A549 (cell line): ENCODE data around the gene OR10H2. TPM values are rescaled to one million over a fixed set of nuclear protein-coding genes. Genes with fewer than 3 reads are reported as not detected.

Source experiments
- ATAC-seq, 2 experiments: fragments of 200-7000 bp in 1 of 2; fragments of >200 bp in 1 of 2; cut with Nextera tagmentation in 1 of 2; cut with Tn5 transposase in 1 of 2; 3 replicates each; pipeline versions ENCODE4 v1.8.0 to v1.9.1; 2018 to 2020; ENCODE audit warnings: mild to moderate bottlenecking in 1 of 2, moderate library complexity in 1 of 2
- CTCF ChIA-PET: fragments of 300-600 bp; sonication (Branson Sonifier 250); formaldehyde crosslinking; extraction: SDS; loops from one replicate; lab custom pipeline; 2021; ENCODE audit warnings: antibody characterized with exemption, inconsistent platforms; lab: Yijun Ruan, JAX
- POLR2A ChIA-PET: fragments of 350-600 bp; formaldehyde crosslinking; extraction: SDS; loops from one replicate; lab custom pipeline; 2021; ENCODE audit warnings: antibody characterized with exemption, inconsistent platforms; lab: Yijun Ruan, JAX
- DNase-seq, 2 experiments: peaks; one replicate each; pipeline versions ENCODE4 v3.0.0 to v3.0.0-alpha.2; 2011 to 2016; ENCODE audit warnings: low read depth in 1 of 2, low spot score in 1 of 2
- FAIRE-seq: peaks from 2 replicates; lab custom pipeline; 2011; peaks lifted over from hg19 to GRCh38; lab: Jason Lieb, UNC
- H3K27ac ChIP-seq, 2 experiments: fragments of >200 bp; sonication (Bioruptor Twin); formaldehyde crosslinking; 3 replicates each; pipeline ENCODE4 v1.5.1; 2016 to 2017
- H3K4me1 ChIP-seq: fragments of >200 bp; sonication (Bioruptor Twin); formaldehyde crosslinking; 3 replicates; pipeline ENCODE4 v1.6.1; 2016
- H3K4me2 ChIP-seq: fragments of >200 bp; sonication (Bioruptor Twin); formaldehyde crosslinking; 3 replicates; pipeline ENCODE4 v1.6.1; 2016
- H3K4me3 ChIP-seq: fragments of >200 bp; sonication (Bioruptor Twin); formaldehyde crosslinking; 3 replicates; pipeline ENCODE4 v1.5.1; 2016
- H3K9me3 ChIP-seq: fragments of >200 bp; sonication (Bioruptor Twin); formaldehyde crosslinking; 3 replicates; pipeline ENCODE4 v1.6.1; 2016
- BHLHE40 ChIP-seq: IDR thresholded peaks from 2 replicates; pipeline ENCODE4 v1.6.1; 2012; ENCODE audit warnings: low read depth, low read length, inconsistent platforms
- CBX8 ChIP-seq: fragments of 200-600 bp; sonication (generic); IDR thresholded peaks from 2 replicates; pipeline ENCODE4 v1.6.1; 2016
- CHD2 ChIP-seq: fragments of 150-350 bp; IDR thresholded peaks from 2 replicates; pipeline ENCODE4 v1.6.1; 2014; ENCODE audit warnings: low read length; ENCODE audit not compliant: partially characterized antibody
- ESRRA ChIP-seq: fragments of 150-350 bp; IDR thresholded peaks from 2 replicates; pipeline ENCODE4 v1.6.1; 2014; ENCODE audit warnings: mild to moderate bottlenecking, low read length, borderline replicate concordance
- FOSB ChIP-seq: fragments of 250-450 bp; sonication (Bioruptor Pico); IDR thresholded peaks from 2 replicates; pipeline ENCODE4 v1.5.0; 2020; ENCODE audit warnings: mild to moderate bottlenecking, moderate library complexity
- FOXS1 ChIP-seq: fragments of 250-450 bp; sonication (Bioruptor Pico); IDR thresholded peaks from 2 replicates; pipeline ENCODE4 v1.5.0; 2020; ENCODE audit warnings: mild to moderate bottlenecking, moderate library complexity
- HOXB5 ChIP-seq: fragments of 250-450 bp; sonication (Bioruptor Pico); IDR thresholded peaks from 2 replicates; pipeline ENCODE4 v1.5.0; 2020; ENCODE audit warnings: mild to moderate bottlenecking, moderate library complexity
- JUN ChIP-seq, 2 experiments: fragments of >200 bp; sonication (Bioruptor Twin); formaldehyde crosslinking; IDR thresholded peaks; 2 replicates in 1 of 2; 3 replicates in 1 of 2; pipeline ENCODE4 v1.6.1; 2016 to 2017
- JUNB ChIP-seq: fragments of >200 bp; sonication (Bioruptor Twin); formaldehyde crosslinking; IDR thresholded peaks from 2 replicates; pipeline ENCODE4 v1.6.1; 2016
- KDM5A ChIP-seq: fragments of 200-600 bp; sonication (generic); IDR thresholded peaks from 2 replicates; pipeline ENCODE4 v1.6.1; 2016; ENCODE audit warnings: antibody characterized with exemption, mild to moderate bottlenecking
- MAFK ChIP-seq: fragments of 450-650 bp; IDR thresholded peaks from 2 replicates; pipeline ENCODE4 v1.6.1; 2014; ENCODE audit not compliant: partially characterized antibody
- MYC ChIP-seq: IDR thresholded peaks from 2 replicates; pipeline ENCODE4 v1.6.1; 2012; ENCODE audit warnings: mild to moderate bottlenecking, inconsistent platforms, low read length, improper control_type of control experiment, borderline replicate concordance
- NFE2L2 ChIP-seq: fragments of 150-350 bp; conservative IDR thresholded peaks from 2 replicates; pipeline ENCODE4 v1.6.1; 2014; ENCODE audit warnings: low read length
- NPAS2 ChIP-seq: fragments of 250-450 bp; sonication (Bioruptor Pico); IDR thresholded peaks from 2 replicates; pipeline ENCODE4 v1.8.0; 2022; ENCODE audit warnings: mild to moderate bottlenecking, moderate library complexity, borderline replicate concordance
- NR3C1 ChIP-seq: fragments of >200 bp; sonication (Bioruptor Twin); formaldehyde crosslinking; IDR thresholded peaks from 3 replicates; pipeline ENCODE4 v1.6.1; 2017
- POLR2A ChIP-seq: IDR thresholded peaks from 2 replicates; pipeline ENCODE4 v1.6.1; 2012; ENCODE audit warnings: mild to moderate bottlenecking, low read length
- RAD21 ChIP-seq, 2 experiments: fragments of >200 bp in 1 of 2; sonication (Bioruptor Twin) in 1 of 2; formaldehyde crosslinking in 1 of 2; IDR thresholded peaks in 1 of 2; conservative IDR thresholded peaks in 1 of 2; 2 replicates in 1 of 2; 3 replicates in 1 of 2; pipeline ENCODE4 v1.6.1; 2012 to 2018; ENCODE audit warnings: inconsistent platforms in 1 of 2
- RFX5 ChIP-seq: fragments of 450-650 bp; IDR thresholded peaks from 2 replicates; pipeline ENCODE4 v1.7.1; 2014; ENCODE audit warnings: antibody characterized with exemption, mild to moderate bottlenecking, moderate library complexity
- TP53 ChIP-seq: fragments of 250-450 bp; sonication (Bioruptor Pico); IDR thresholded peaks from 2 replicates; pipeline ENCODE4 v1.5.0; 2021; ENCODE audit warnings: mild to moderate bottlenecking, moderate library complexity
- WGBS: methylation state at CpG from one replicate; pipeline ENCODE4 v1.1.6; 2017; ENCODE audit errors: missing lambda C conversion rate; 5-methylcytosine and 5-hydroxymethylcytosine counted together
- polyA plus RNA-seq, 4 experiments: library from polyadenylated mRNA; depleted of rRNA in 3 of 4; stranded (reverse); fragments of >200 nt; fragmentation: RNase III in 1 of 4; extraction: RNeasy Plus Mini Kit Qiagen cat#74134 plus additional on column Dnase treatment in 1 of 4; gene quantifications; 2 replicates in 3 of 4; 3 replicates in 1 of 4; pipeline ENCODE4 v1.2.3, GENCODE V29; 2011 to 2017
- TF ChIP-seq, protein P1 (sequence below): IDR thresholded peaks from 2 replicates; pipeline ENCODE4 v1.6.1; 2012
- TF ChIP-seq, protein P2 (sequence below): IDR thresholded peaks from 2 replicates; pipeline ENCODE4 v1.6.1; 2012; ENCODE audit warnings: low read depth, borderline replicate concordance
- TF ChIP-seq, protein P3 (sequence below): IDR thresholded peaks from 2 replicates; pipeline ENCODE4 v1.6.1; 2012
- TF ChIP-seq, protein P4 (sequence below): fragments of >200 bp; sonication (Bioruptor Twin); formaldehyde crosslinking; IDR thresholded peaks from 2 replicates; pipeline ENCODE4 v1.6.1; 2016
- TF ChIP-seq, protein P5 (sequence below): fragments of 450-650 bp; IDR thresholded peaks from 2 replicates; pipeline ENCODE4 v1.6.1; 2014; ENCODE audit warnings: antibody characterized with exemption

The OR10H2 gene
- polyA plus RNA-seq, 2 of the 4 experiments (the other 2 are of a cell fraction), result not detected

DNA sequence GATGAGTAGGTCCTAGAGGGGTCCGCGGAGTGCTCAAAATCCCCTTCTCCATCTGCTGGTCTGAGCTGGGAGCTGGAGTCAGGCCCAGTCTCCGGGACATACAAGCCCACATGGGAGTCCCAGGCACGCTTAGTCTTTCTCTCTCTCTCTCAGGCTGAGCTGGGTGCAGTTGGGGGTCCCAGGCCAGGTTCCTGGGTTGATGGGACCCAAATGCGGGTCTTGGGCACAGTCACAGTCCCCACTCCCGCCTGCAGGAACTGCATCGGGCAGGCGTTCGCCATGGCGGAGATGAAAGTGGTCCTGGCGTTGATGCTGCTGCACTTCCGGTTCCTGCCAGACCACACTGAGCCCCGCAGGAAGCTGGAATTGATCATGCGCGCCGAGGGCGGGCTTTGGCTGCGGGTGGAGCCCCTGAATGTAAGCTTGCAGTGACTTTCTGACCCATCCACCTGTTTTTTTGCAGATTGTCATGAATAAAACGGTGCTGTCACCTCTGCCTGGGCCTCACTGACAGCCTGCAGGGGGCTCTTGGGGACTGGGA is 31.1 kb upstream of the OR10H2 start:
- no peak for ATAC-seq
- WGBS, result 94% methylated on average over 13 of the region's 19 CpGs
- Histone ChIP-seq H3K9me3 (peaks cover 4% of the 10 kb centered on the region; the same call in 2 of the 3 replicates), H3K4me2 (no peak overlapping the region), H3K4me3 (no peak overlapping the region), H3K4me1 (no peaks in the 10 kb centered on the region), H3K27ac (no peak overlapping the region)
- CTCF ChIA-PET, result no interaction called here
- no peak for FAIRE-seq
- POLR2A ChIA-PET, result no interaction called here
- TF ChIP-seq MYC (no peak), RFX5 (no peak), FOSB (no peak)
- TF ChIP-seq, protein P1, sequence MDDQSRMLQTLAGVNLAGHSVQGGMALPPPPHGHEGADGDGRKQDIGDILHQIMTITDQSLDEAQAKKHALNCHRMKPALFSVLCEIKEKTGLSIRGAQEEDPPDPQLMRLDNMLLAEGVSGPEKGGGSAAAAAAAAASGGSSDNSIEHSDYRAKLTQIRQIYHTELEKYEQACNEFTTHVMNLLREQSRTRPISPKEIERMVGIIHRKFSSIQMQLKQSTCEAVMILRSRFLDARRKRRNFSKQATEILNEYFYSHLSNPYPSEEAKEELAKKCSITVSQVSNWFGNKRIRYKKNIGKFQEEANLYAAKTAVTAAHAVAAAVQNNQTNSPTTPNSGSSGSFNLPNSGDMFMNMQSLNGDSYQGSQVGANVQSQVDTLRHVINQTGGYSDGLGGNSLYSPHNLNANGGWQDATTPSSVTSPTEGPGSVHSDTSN, result no peak
- TF ChIP-seq, protein P2, sequence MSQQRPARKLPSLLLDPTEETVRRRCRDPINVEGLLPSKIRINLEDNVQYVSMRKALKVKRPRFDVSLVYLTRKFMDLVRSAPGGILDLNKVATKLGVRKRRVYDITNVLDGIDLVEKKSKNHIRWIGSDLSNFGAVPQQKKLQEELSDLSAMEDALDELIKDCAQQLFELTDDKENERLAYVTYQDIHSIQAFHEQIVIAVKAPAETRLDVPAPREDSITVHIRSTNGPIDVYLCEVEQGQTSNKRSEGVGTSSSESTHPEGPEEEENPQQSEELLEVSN, result no peak
- TF ChIP-seq, protein P3, sequence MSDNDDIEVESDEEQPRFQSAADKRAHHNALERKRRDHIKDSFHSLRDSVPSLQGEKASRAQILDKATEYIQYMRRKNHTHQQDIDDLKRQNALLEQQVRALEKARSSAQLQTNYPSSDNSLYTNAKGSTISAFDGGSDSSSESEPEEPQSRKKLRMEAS, result no peak
- no peak for DNase-seq

DNA sequence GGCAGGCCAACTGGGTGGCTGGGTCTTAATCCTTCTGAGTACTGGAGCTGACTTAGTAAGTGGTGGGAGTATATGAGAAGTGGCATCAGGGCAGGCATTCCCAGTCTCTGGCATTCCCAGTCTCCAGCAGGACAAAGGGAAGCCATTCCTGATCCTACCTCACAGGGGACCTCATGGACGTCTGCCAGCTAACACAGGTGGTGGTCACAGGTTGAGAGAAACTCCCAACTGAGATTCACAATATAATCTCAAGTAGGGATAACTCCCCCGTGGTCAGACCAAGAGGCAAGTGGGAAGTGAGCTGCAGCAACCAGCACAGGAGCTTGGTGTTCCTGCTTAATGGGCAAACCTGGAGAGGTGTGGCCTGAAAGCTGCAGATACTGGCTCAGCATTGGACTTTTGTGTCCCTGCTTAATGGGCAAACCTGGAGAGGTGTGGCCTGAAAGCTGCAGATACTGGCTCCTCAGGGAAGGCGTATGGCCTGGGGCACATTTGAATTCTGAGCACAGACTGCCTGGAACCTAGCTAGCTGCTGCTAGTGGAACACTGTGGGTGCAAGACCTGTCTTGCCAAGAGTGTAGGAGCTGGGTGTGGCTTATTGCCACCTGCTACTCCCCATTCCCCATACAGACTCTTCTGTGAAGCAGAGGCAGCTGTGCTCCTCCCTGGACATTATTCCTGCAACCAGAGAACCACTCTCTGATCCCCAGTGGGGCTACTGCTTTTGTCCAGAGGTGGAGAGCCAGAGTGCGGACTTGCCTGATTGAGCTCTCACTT is 25.9 kb upstream of the OR10H2 start:
- ChIA-PET CTCF (interaction anchor here (1.5 kb wide), 1 partner anchor 72 kb away, joined by 6 read pairs; no protein-coding TSS in a partner anchor), POLR2A (no interaction called here)
- Histone ChIP-seq H3K4me2 (no peak overlapping the region), H3K4me3 (no peak overlapping the region), H3K4me1 (no peaks in the 10 kb centered on the region), H3K27ac (no peak overlapping the region), H3K9me3 (peaks cover 4% of the 10 kb centered on the region; the same call in 2 of the 3 replicates)
- no peak for FAIRE-seq
- no peak; a peak in 1 of 6 replicates for ATAC-seq
- WGBS, result 57% methylated on average over 4 of the region's 4 CpGs
- TF ChIP-seq CHD2 (no peak), ESRRA (no peak), RAD21 (conservative IDR thresholded peaks at IDR 0.05 in 1 of 2, IDR thresholded peaks at IDR 0.05 in 1 of 2) (no peak), POLR2A (no peak), NPAS2 (CRISPR knock-in tag) (no peak), HOXB5 (CRISPR knock-in tag) (no peak), JUN (IDR thresholded peaks at IDR 0.05) (no peak)
- TF ChIP-seq, protein P4, sequence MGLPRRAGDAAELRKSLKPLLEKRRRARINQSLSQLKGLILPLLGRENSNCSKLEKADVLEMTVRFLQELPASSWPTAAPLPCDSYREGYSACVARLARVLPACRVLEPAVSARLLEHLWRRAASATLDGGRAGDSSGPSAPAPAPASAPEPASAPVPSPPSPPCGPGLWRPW, result no peak
- TF ChIP-seq, protein P5, sequence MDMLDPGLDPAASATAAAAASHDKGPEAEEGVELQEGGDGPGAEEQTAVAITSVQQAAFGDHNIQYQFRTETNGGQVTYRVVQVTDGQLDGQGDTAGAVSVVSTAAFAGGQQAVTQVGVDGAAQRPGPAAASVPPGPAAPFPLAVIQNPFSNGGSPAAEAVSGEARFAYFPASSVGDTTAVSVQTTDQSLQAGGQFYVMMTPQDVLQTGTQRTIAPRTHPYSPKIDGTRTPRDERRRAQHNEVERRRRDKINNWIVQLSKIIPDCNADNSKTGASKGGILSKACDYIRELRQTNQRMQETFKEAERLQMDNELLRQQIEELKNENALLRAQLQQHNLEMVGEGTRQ, result no peak
- DNase-seq, result no peak

DNA sequence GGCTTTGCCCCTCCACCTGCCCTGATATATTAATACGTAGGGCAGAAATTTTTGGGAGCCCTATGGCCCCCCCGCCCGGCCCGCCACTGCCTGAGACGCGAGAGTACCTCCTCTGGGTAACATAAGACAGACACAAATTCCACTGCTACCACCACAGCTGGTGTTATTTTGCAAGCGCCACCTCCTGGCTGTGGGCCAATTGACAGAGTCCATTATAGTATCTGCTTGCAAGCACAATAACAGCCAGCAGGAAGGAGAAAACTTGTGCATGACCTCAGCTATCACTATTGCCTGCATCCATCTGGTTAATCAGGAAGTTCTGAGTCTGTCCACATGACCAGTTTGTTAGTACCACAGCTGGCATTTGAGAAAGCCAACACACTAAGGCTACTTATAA is 25.3 kb upstream of the OR10H2 start:
- WGBS, result 74% methylated on average over 2 of the region's 7 CpGs
- Histone ChIP-seq H3K4me3 (no peak overlapping the region), H3K27ac (no peak overlapping the region)
- DNase-seq, result peak in 1 of 2 experiments; percentile 44
- TF ChIP-seq NR3C1 (no peak), KDM5A (no peak), TP53 (no peak), RAD21 (conservative IDR thresholded peaks at IDR 0.05 in 1 of 2, IDR thresholded peaks at IDR 0.05 in 1 of 2) (no peak), FOXS1 (CRISPR knock-in tag) (no peak), NFE2L2 (no peak), MAFK (no peak), JUNB (no peak), BHLHE40 (no peak), CBX8 (no peak)
- TF ChIP-seq, protein P5, result no peak
- TF ChIP-seq, all 56 proteins: peak for 0
- H3K4me2 ChIP-seq, result no peak overlapping the region
- no peaks in the 10 kb centered on the region for H3K4me1 ChIP-seq
- POLR2A ChIA-PET, result no interaction called here
- ATAC-seq (peak; percentile 34 to 45; a peak in 4 of 6 replicates), FAIRE-seq (no peak)
- CTCF ChIA-PET, result interaction anchor here (1.5 kb wide), 1 partner anchor 73 kb away, joined by 6 read pairs; no protein-coding TSS in a partner anchor
- peaks cover 4% of the 10 kb centered on the region; the same call in 2 of the 3 replicates for H3K9me3 ChIP-seq
